DND-41 (cell line): ENCODE results near the gene PRKAR1B.

Experiments used
- ATAC-seq: fragments of 200-7000 bp; cut with Tn5 transposase; 3 replicates; pipeline ENCODE4 v1.9.1; 2021; ENCODE audit warnings: low read depth; ENCODE audit not compliant: insufficient read depth
- DNase-seq: peaks from one replicate; pipeline ENCODE4 v3.0.0-alpha.2; 2020
- H2AFZ ChIP-seq: 2 replicates; pipeline ENCODE4 v1.6.0; 2012; ENCODE audit warnings: low read depth, low read length
- H3K27ac ChIP-seq: 2 replicates; pipeline ENCODE4 v1.5.1; 2012; ENCODE audit warnings: low read length, inconsistent platforms
- H3K27me3 ChIP-seq: fragments of 200-600 bp; sonication (generic); 2 replicates; pipeline ENCODE4 v1.6.0; 2012; ENCODE audit warnings: low read length, mild to moderate bottlenecking, inconsistent platforms; ENCODE audit not compliant: insufficient read depth, poor library complexity
- H3K36me3 ChIP-seq: 2 replicates; pipeline ENCODE4 v1.5.1; 2012; ENCODE audit warnings: low read length, inconsistent platforms; ENCODE audit not compliant: insufficient read depth
- H3K4me1 ChIP-seq: 2 replicates; pipeline ENCODE4 v1.5.1; 2012; ENCODE audit warnings: mild to moderate bottlenecking, low read length; ENCODE audit not compliant: insufficient read depth
- H3K4me2 ChIP-seq: 2 replicates; pipeline ENCODE4 v1.6.0; 2012; ENCODE audit warnings: mild to moderate bottlenecking, moderate library complexity, low read length, inconsistent platforms; ENCODE audit not compliant: insufficient read depth
- H3K4me3 ChIP-seq, 2 experiments: fragments of 200-600 bp in 1 of 2; shearing (Covaris generic) in 1 of 2; 2 replicates each; pipeline ENCODE4 v1.5.1; 2012 to 2016; ENCODE audit warnings: inconsistent platforms in 2 of 2, low read length in 2 of 2, mild to moderate bottlenecking in 2 of 2, low read depth in 1 of 2, moderate library complexity in 1 of 2
- H3K79me2 ChIP-seq: 2 replicates; pipeline ENCODE4 v1.6.0; 2012; ENCODE audit warnings: low read length, inconsistent platforms; ENCODE audit not compliant: insufficient read depth
- H3K9ac ChIP-seq: 2 replicates; pipeline ENCODE4 v1.6.0; 2012; ENCODE audit warnings: low read depth, mild to moderate bottlenecking, inconsistent platforms, low read length, moderate library complexity
- H3K9me3 ChIP-seq: 2 replicates; pipeline ENCODE4 v1.5.1; 2012; ENCODE audit warnings: low read length, moderate library complexity, mild to moderate bottlenecking, inconsistent platforms; ENCODE audit not compliant: insufficient read depth, severe bottlenecking
- H4K20me1 ChIP-seq: 2 replicates; pipeline ENCODE4 v1.6.0; 2012; ENCODE audit warnings: low read length; ENCODE audit not compliant: insufficient read depth
- EZH2 ChIP-seq: IDR thresholded peaks from 3 replicates; pipeline ENCODE4 v1.6.1; 2012; ENCODE audit warnings: borderline replicate concordance, low read depth, mild to moderate bottlenecking, moderate library complexity, low read length, inconsistent platforms; ENCODE audit not compliant: severe bottlenecking
- TF ChIP-seq, protein P1 (sequence below): IDR thresholded peaks from 2 replicates; pipeline ENCODE4 v1.5.1; 2012; ENCODE audit warnings: borderline replicate concordance, low read length, moderate library complexity, mild to moderate bottlenecking; ENCODE audit not compliant: poor library complexity, severe bottlenecking; ENCODE audit errors: extremely low read depth

The PRKAR1B gene

DNA sequence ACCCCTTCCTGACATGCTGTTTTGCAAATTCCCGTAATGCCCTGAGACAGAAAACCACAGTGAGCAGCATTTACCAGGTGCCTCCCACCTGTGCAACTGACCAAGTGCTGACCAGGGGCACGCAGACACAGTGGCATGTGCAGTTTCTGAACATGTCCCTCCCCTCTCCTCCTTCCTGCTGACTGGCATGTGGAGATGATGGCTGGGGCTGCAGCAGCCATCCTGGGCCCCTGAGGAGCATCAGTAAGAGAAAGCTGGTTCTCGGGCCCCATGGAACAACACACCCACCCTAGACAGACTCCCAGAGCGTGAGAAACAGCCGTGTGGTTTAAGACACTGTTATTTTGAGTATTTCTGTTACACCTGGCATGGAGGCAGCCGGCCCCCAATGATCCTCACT lies 141.2 kb downstream of the PRKAR1B start:
- ATAC-seq = no peak
- H3K4me3 ChIP-seq = no peak overlapping the region

DNA sequence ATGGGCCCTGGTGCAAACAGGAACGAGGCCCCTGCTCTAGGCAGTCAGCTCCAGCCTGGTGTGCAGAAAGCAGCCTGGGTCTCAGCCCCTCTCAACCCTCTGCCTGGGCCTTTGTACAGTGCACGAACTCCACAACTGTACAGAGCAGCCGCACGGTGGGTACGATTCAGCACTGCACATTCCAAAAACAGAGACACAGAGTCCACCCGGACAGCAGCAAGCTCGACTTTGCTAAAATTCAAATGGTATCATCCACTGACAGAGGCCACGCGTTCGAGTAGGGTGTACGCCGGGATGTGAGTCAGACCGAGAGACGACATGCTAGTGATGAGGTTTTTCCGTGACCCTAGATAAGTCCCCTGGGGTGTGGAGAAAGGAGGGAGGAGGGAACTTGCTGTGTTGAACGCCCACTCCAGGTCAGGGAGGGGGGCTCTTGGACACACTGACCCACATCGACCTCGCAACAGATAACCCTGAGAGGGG lies 141.8 kb downstream of the PRKAR1B start:
- no peak for DNase-seq
- H3K36me3 ChIP-seq = peaks cover 77% of the 10 kb centered on the region
- H3K27ac ChIP-seq = peak overlapping the region; percentile 74
- no peaks in the 10 kb centered on the region for H3K9me3 ChIP-seq
- no peak overlapping the region for H2AFZ ChIP-seq
- H3K4me3 ChIP-seq = no peak overlapping the region
- peaks cover 5% of the 10 kb centered on the region; the same call in 1 of the 2 replicates for H4K20me1 ChIP-seq
- no peak overlapping the region for H3K4me2 ChIP-seq
- H3K4me1 ChIP-seq = peaks cover 24% of the 10 kb centered on the region
- H3K9ac ChIP-seq = no peak overlapping the region
- no peak for TF ChIP-seq EZH2
- TF ChIP-seq, protein P1, sequence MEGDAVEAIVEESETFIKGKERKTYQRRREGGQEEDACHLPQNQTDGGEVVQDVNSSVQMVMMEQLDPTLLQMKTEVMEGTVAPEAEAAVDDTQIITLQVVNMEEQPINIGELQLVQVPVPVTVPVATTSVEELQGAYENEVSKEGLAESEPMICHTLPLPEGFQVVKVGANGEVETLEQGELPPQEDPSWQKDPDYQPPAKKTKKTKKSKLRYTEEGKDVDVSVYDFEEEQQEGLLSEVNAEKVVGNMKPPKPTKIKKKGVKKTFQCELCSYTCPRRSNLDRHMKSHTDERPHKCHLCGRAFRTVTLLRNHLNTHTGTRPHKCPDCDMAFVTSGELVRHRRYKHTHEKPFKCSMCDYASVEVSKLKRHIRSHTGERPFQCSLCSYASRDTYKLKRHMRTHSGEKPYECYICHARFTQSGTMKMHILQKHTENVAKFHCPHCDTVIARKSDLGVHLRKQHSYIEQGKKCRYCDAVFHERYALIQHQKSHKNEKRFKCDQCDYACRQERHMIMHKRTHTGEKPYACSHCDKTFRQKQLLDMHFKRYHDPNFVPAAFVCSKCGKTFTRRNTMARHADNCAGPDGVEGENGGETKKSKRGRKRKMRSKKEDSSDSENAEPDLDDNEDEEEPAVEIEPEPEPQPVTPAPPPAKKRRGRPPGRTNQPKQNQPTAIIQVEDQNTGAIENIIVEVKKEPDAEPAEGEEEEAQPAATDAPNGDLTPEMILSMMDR = no peak
- no peaks in the 10 kb centered on the region for H3K27me3 ChIP-seq
- peaks cover 43% of the 10 kb centered on the region for H3K79me2 ChIP-seq
- no peak for ATAC-seq

More for the DNA sequence above, 141.2 kb downstream of the PRKAR1B start:
- H3K36me3 ChIP-seq = peaks cover 83% of the 10 kb centered on the region
- H3K4me2 ChIP-seq = no peak overlapping the region
- no peak overlapping the region for H3K9ac ChIP-seq
- no peak overlapping the region for H2AFZ ChIP-seq
- H3K4me1 ChIP-seq = peaks cover 24% of the 10 kb centered on the region
- H3K27me3 ChIP-seq = no peaks in the 10 kb centered on the region
- DNase-seq = no peak
- peaks cover 48% of the 10 kb centered on the region for H3K79me2 ChIP-seq
- H4K20me1 ChIP-seq = peaks cover 5% of the 10 kb centered on the region; the same call in 1 of the 2 replicates
- TF ChIP-seq, protein P1 = no peak
- no peak for TF ChIP-seq EZH2
- H3K9me3 ChIP-seq = no peaks in the 10 kb centered on the region
- H3K27ac ChIP-seq = peak overlapping the region; percentile 74

DNA sequence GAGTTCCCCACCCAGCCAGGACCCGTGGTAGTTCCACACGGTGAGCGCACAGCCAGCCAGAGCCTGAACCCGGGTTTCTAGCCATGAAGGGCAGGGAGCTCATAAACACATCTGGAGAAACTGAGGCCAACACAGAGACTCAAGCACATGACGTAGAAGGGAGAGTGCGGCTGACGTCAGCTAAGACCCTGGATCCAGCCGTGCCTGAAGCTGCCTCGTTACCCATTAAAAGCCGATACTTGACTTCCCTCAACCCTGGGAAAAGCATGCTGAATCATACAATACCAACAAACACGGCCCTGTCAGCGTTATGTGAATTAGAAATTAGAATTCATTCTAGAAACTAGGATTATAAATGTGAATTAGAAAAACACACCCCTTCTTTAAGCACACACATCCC lies 142.3 kb downstream of the PRKAR1B start:
- no peak for ATAC-seq
- H2AFZ ChIP-seq = no peak overlapping the region
- H3K27ac ChIP-seq = peak overlapping the region; percentile 74
- H3K4me3 ChIP-seq = peak overlapping the region in 1 of 2 experiments; percentile 56; a peak in 1 of 4 replicates
- H3K4me1 ChIP-seq = peaks cover 24% of the 10 kb centered on the region
- no peak for TF ChIP-seq EZH2
- peaks cover 73% of the 10 kb centered on the region for H3K36me3 ChIP-seq
- H3K9ac ChIP-seq = peak overlapping the region; percentile 46
- DNase-seq = no peak
- peaks cover 39% of the 10 kb centered on the region for H3K79me2 ChIP-seq
- H3K9me3 ChIP-seq = no peaks in the 10 kb centered on the region
- peaks cover 5% of the 10 kb centered on the region; the same call in 1 of the 2 replicates for H4K20me1 ChIP-seq
- peak overlapping the region; percentile 65 for H3K4me2 ChIP-seq
- H3K27me3 ChIP-seq = no peaks in the 10 kb centered on the region

DNA sequence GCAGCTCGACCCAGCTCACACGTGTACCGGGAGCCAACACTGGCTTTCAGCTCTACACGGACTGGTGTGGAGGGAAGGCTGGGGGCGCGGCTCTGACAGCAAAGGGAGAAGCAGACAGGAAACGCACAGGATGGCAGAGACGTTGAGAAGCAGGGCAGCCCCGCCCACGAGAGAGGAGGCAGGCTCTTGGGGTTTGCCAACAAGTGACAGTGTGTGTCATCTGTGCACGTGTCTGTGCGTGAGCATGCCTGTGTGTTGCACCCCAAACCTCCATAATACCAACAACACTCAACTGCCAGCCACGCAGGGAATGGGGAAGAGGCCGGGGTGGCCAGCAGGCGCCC lies 143.0 kb downstream of the PRKAR1B start:
- H3K4me2 ChIP-seq = peak overlapping the region; percentile 65
- peaks cover 24% of the 10 kb centered on the region for H3K4me1 ChIP-seq
- H4K20me1 ChIP-seq = peaks cover 6% of the 10 kb centered on the region
- peak overlapping the region; percentile 74 for H3K27ac ChIP-seq
- H3K79me2 ChIP-seq = peaks cover 32% of the 10 kb centered on the region
- no peaks in the 10 kb centered on the region for H3K9me3 ChIP-seq
- peak; percentile 84 for DNase-seq
- peak; percentile 93 for ATAC-seq
- peak overlapping the region; percentile 46 for H3K9ac ChIP-seq
- no peak for TF ChIP-seq EZH2
- TF ChIP-seq, protein P1 = no peak
- H2AFZ ChIP-seq = 0 out of 2 replicates have a peak overlapping the region, but pooled peaks have one; percentile 38
- peaks cover 70% of the 10 kb centered on the region for H3K36me3 ChIP-seq
- H3K27me3 ChIP-seq = no peaks in the 10 kb centered on the region
- H3K4me3 ChIP-seq = peak overlapping the region in 1 of 2 experiments; percentile 56; a peak in 2 of 4 replicates
